HG03460 (cell line): ENCODE measurements around the gene OST4.

ENCODE experiments used
- ATAC-seq: cut with Tn5 transposase; IDR thresholded peaks from one replicate; pipeline ENCODE4 v1.9.1; 2021; ENCODE audit not compliant: unreplicated experiment

The OST4 gene

GRCh38 chr2:27054721-27055120 is 16.7 kb downstream of the OST4 start:
- no peak for ATAC-seq

- ATAC-seq: no peak
These were observed 17.7 kb downstream of the OST4 start for GRCh38 chr2:27053776-27054175.

- no peak for ATAC-seq
These were observed 18.1 kb downstream of the OST4 start for GRCh38 chr2:27053321-27053720.

GRCh38 chr2:27051902-27052645 is 19.4 kb downstream of the OST4 start:
- ATAC-seq: no peak

GRCh38 chr2:27050996-27051901 is 20.2 kb downstream of the OST4 start, which contains the start of gene AGBL5:
AGBL5 (plus strand) TSS chr2:27051668; CDS start chr2:27052959, 1,291 bp downstream.
- ATAC-seq: peak; percentile 73

GRCh38 chr2:27050281-27050995 is 21.0 kb downstream of the OST4 start:
- ATAC-seq: peak; percentile 45

- peak; percentile 30 for ATAC-seq
These were observed 21.8 kb downstream of the OST4 start for GRCh38 chr2:27049422-27050280.

- ATAC-seq: no peak
These were observed 28.3 kb downstream of the OST4 start for GRCh38 chr2:27042985-27043634.

- ATAC-seq: peak; percentile 70
These were observed 29.2 kb downstream of the OST4 start for GRCh38 chr2:27042159-27042661.

- no peak for ATAC-seq
These were observed 29.7 kb downstream of the OST4 start for GRCh38 chr2:27041752-27042151.

GRCh38 chr2:27040282-27040681 is 31.2 kb downstream of the OST4 start:
- ATAC-seq: no peak

GRCh38 chr2:27039871-27040270 is 31.6 kb downstream of the OST4 start:
- no peak for ATAC-seq

GRCh38 chr2:27039426-27039825 is 32.0 kb downstream of the OST4 start:
- no peak for ATAC-seq

- no peak for ATAC-seq
These were observed 32.7 kb downstream of the OST4 start for GRCh38 chr2:27038631-27039339.

GRCh38 chr2:27038012-27038411 is 33.4 kb downstream of the OST4 start:
- no peak for ATAC-seq

- peak; percentile 10 for ATAC-seq
These were observed 38.1 kb downstream of the OST4 start for GRCh38 chr2:27033253-27033852.

- ATAC-seq: peak; percentile 93
These were observed 38.8 kb downstream of the OST4 start, which contains the start of gene TMEM214 for GRCh38 chr2:27032495-27033252. TMEM214 (plus strand) TSS chr2:27032965; CDS start chr2:27033016, 51 bp downstream.

- ATAC-seq: no peak
These were observed 42.4 kb downstream of the OST4 start for GRCh38 chr2:27029051-27029450.
